ENCODE measurements around the gene FGG. TPM values are rescaled to one million over a fixed set of nuclear protein-coding genes. Genes with fewer than 3 reads are reported as not detected.

Gene FGG
- total RNA-seq, 6 experiments from 2014 or later, result 5,578 to 14,578 (median 13,052) TPM

- H3K27me3 ChIP-seq, result no peaks in the 10 kb centered on the region
- H3K36me3 ChIP-seq, result no peaks in the 10 kb centered on the region
- intact Hi-C loops (cut with DNase I), result loop anchor here in 1 of 2 donors (5.0 kb wide), 1 partner anchor 65 kb away; no protein-coding TSS in a partner anchor
- no peak overlapping the region for H3K4me3 ChIP-seq
- peak; percentile 31 to 61 (median 42) for ATAC-seq
- no peak for TF ChIP-seq POLR2A (IDR thresholded peaks at IDR 0.05)
- peak; percentile 53 to 80 (median 75) for TF ChIP-seq CTCF (IDR thresholded peaks at IDR 0.05)
- H3K9me3 ChIP-seq, result no peaks in the 10 kb centered on the region
- peaks cover 0 to 35% (median 9%) of the 10 kb centered on the region in 4 donors for H3K4me1 ChIP-seq
- H3K27ac ChIP-seq, result no peak overlapping the region
- DNase-seq, result no peak
Observed at GRCh38 chr4:154622598-154622997, 10.1 kb upstream of the FGG start.

GRCh38 chr4:154620111-154620510 lies 7.7 kb upstream of the FGG start:
- ATAC-seq (peak; percentile 4 to 35 (median 28)), DNase-seq (peak in 1 of 3 donors; percentile 57)
- Histone ChIP-seq H3K4me3 (no peak overlapping the region), H3K27me3 (no peaks in the 10 kb centered on the region), H3K4me1 (peaks cover 0 to 43% (median 15%) of the 10 kb centered on the region in 4 donors), H3K27ac (peak overlapping the region in 1 of 3 donors; percentile 94), H3K36me3 (no peaks in the 10 kb centered on the region), H3K9me3 (no peaks in the 10 kb centered on the region)
- TF ChIP-seq CTCF (IDR thresholded peaks at IDR 0.05) (no peak), POLR2A (IDR thresholded peaks at IDR 0.05) (no peak)
- WGBS (ENCODE audit: insufficient coverage, low coverage, low lambda C conversion rate, missing lambda C conversion rate), result no CpG with 5 or more reads among the region's 1 CpG
- intact Hi-C loops (cut with DNase I), result loop anchor here in 1 of 2 donors (5.0 kb wide), 1 partner anchor 63 kb away; no protein-coding TSS in a partner anchor

- TF ChIP-seq POLR2A (IDR thresholded peaks at IDR 0.05) (no peak), CTCF (IDR thresholded peaks at IDR 0.05) (peak; percentile 70 to 83 (median 76))
- Histone ChIP-seq H3K36me3 (no peaks in the 10 kb centered on the region), H3K27ac (peak overlapping the region; percentile 55 to 94 (median 75)), H3K4me1 (peaks cover 0 to 56% (median 19%) of the 10 kb centered on the region in 4 donors), H3K4me3 (peak overlapping the region in 2 of 3 donors; percentile 10 to 11), H3K27me3 (no peaks in the 10 kb centered on the region), H3K9me3 (no peaks in the 10 kb centered on the region)
- intact Hi-C loops (cut with DNase I), result loop anchor here in 1 of 2 donors (5.0 kb wide), 1 partner anchor 57 kb away; the partner anchor contains the start of gene FGB
- peak; percentile 66 to 80 (median 73) for DNase-seq
- 14% methylated on average over 4 of the region's 4 CpGs for WGBS (ENCODE audit: insufficient coverage, low coverage, low lambda C conversion rate, missing lambda C conversion rate)
- ATAC-seq, result peak; percentile 40 to 80 (median 64)
Observed at GRCh38 chr4:154618708-154619315, 6.4 kb upstream of the FGG start.

- DNase-seq (no peak), ATAC-seq (peak; percentile 23 to 67 (median 42))
- TF ChIP-seq POLR2A (IDR thresholded peaks at IDR 0.05), result no peak
- no peak for TF ChIP-seq CTCF (IDR thresholded peaks at IDR 0.05)
- Histone ChIP-seq H3K27ac (peak overlapping the region; percentile 72 to 94 (median 75)), H3K4me1 (peaks cover 0 to 65% (median 24%) of the 10 kb centered on the region in 4 donors), H3K4me3 (peak overlapping the region in 2 of 3 donors; percentile 10 to 11), H3K27me3 (no peaks in the 10 kb centered on the region), H3K36me3 (no peaks in the 10 kb centered on the region), H3K9me3 (no peaks in the 10 kb centered on the region)
- WGBS (ENCODE audit: insufficient coverage, low coverage, low lambda C conversion rate, missing lambda C conversion rate), result 16% methylated on average over 5 of the region's 5 CpGs
- intact Hi-C loops (cut with DNase I), result loop anchor here in 1 of 2 donors (5.0 kb wide), 1 partner anchor 56 kb away; the partner anchor contains the start of gene FGB
Observed at GRCh38 chr4:154617820-154618317, 5.4 kb upstream of the FGG start.

Measured in right lobe of liver (tissue), 6 donors.